ENCODE results near the gene RC3H1. TPM values are rescaled to one million over a fixed set of nuclear protein-coding genes. Genes with fewer than 3 reads are reported as not detected.

Gene RC3H1
- total and polyA plus RNA-seq, 2 of the 8 experiments (the other 6 are each of a cell fraction or from before 2014, with no cell fraction given), result 7.4 to 32.2 TPM

GRCh38 chr1:173954179-173954578, 68.0 kb downstream of the RC3H1 start (continued):
- TF ChIP-seq CHD7 (IDR thresholded peaks at IDR 0.05; ENCODE audit: insufficient replicate concordance, low read length) (no peak), POLR2AphosphoS5 (IDR thresholded peaks at IDR 0.05; ENCODE audit: low read depth, low read length) (no peak), YY1 (IDR thresholded peaks at IDR 0.05; ENCODE audit: low read depth, low read length) (no peak), TEAD4 (IDR thresholded peaks at IDR 0.05; ENCODE audit: low read depth, low read length) (no peak), E2F6 (IDR thresholded peaks at IDR 0.05) (no peak), USF2 (IDR thresholded peaks at IDR 0.05; ENCODE audit: low read length) (no peak), ATF3 (IDR thresholded peaks at IDR 0.05; ENCODE audit: insufficient read depth, low read depth, low read length) (no peak), SP1 (IDR thresholded peaks at IDR 0.05; ENCODE audit: low read depth, low read length) (no peak), CBX8 (IDR thresholded peaks at IDR 0.05; ENCODE audit: borderline replicate concordance, low read depth, low read length) (no peak)

Data from H1 (cell line).